ENCODE results near the gene IL12A. TPM values are rescaled to one million over a fixed set of nuclear protein-coding genes. Genes with fewer than 3 reads are reported as not detected.

IL12A gene
- total RNA-seq, 1 donor from 2014 or later, result 7.8 TPM

GRCh38 chr3:159989973-159990846 lies 1.6 kb downstream of the IL12A start:
- H3K27me3 Mint-ChIP-seq, result no peaks in the 10 kb centered on the region
- DNase-seq (no peak), ATAC-seq (ENCODE audit: low read depth) (no peak)
- intact Hi-C loops (cut with micrococcal nuclease), result loop anchor here (2.0 to 5.0 kb wide), 4 partner anchors 228 to 765 kb away; partner anchors contain the start of genes C3orf80 and KPNA4
- H3K36me3 Mint-ChIP-seq (ENCODE audit: low read depth), result peaks cover 24% of the 10 kb centered on the region
- H3K27ac Mint-ChIP-seq, result peak overlapping the region; percentile 7
- ChIA-PET POLR2A (interaction anchor here (0.5 to 1.6 kb wide), 5 partner anchors 14 to 55 kb away, joined by 3 to 6 read pairs (median 4); no protein-coding TSS in a partner anchor), CTCF (interaction anchor here (1.2 to 8.2 kb wide), 4 partner anchors 13 to 425 kb away, joined by 3 to 91 read pairs (median 44); no protein-coding TSS in a partner anchor)
- H3K4me1 Mint-ChIP-seq, result peaks cover 53% of the 10 kb centered on the region
- H3K4me3 Mint-ChIP-seq, result peak overlapping the region; percentile 90
- H3K9me3 Mint-ChIP-seq, result no peaks in the 10 kb centered on the region
- no peak for TF ChIP-seq CTCF (IDR thresholded peaks at IDR 0.05)

- no peaks in the 10 kb centered on the region for H3K9me3 Mint-ChIP-seq
Observed at GRCh38 chr3:159991591-159991990, 3.0 kb downstream of the IL12A start.

GRCh38 chr3:159992589-159992988 lies 4.0 kb downstream of the IL12A start:
- H3K27me3 Mint-ChIP-seq, result no peaks in the 10 kb centered on the region
- ATAC-seq (ENCODE audit: low read depth), result no peak
- CTCF ChIA-PET, result interaction anchor here (7.2 to 8.2 kb wide), 2 partner anchors 12 to 107 kb away, joined by 83 to 91 read pairs; no protein-coding TSS in a partner anchor
- intact Hi-C loops (cut with micrococcal nuclease), result no loop called here
- H3K36me3 Mint-ChIP-seq (ENCODE audit: low read depth), result peaks cover 35% of the 10 kb centered on the region
- peaks cover 47% of the 10 kb centered on the region for H3K4me1 Mint-ChIP-seq
- H3K4me3 Mint-ChIP-seq, result no peak overlapping the region
- peak overlapping the region; percentile 38 for H3K27ac Mint-ChIP-seq
- TF ChIP-seq CTCF (IDR thresholded peaks at IDR 0.05), result no peak
- POLR2A ChIA-PET, result no interaction called here
- DNase-seq, result no peak
- H3K9me3 Mint-ChIP-seq, result no peaks in the 10 kb centered on the region

More at GRCh38 chr3:159991591-159991990, 3.0 kb downstream of the IL12A start:
- Mint-ChIP-seq H3K4me1 (peaks cover 53% of the 10 kb centered on the region), H3K4me3 (peak overlapping the region; percentile 6), H3K36me3 (ENCODE audit: low read depth) (peaks cover 31% of the 10 kb centered on the region), H3K27ac (peak overlapping the region; percentile 38), H3K27me3 (no peaks in the 10 kb centered on the region)
- no peak for ATAC-seq (ENCODE audit: low read depth)
- no peak for TF ChIP-seq CTCF (IDR thresholded peaks at IDR 0.05)
- DNase-seq, result no peak
- POLR2A ChIA-PET, result no interaction called here
- intact Hi-C loops (cut with micrococcal nuclease), result no loop called here
- CTCF ChIA-PET, result interaction anchor here (7.2 to 8.2 kb wide), 2 partner anchors 13 to 106 kb away, joined by 83 to 91 read pairs; no protein-coding TSS in a partner anchor

GRCh38 chr3:159994182-159994581 lies 5.5 kb downstream of the IL12A start:
- Mint-ChIP-seq H3K36me3 (ENCODE audit: low read depth) (peaks cover 35% of the 10 kb centered on the region), H3K27me3 (no peaks in the 10 kb centered on the region), H3K27ac (no peak overlapping the region), H3K9me3 (no peaks in the 10 kb centered on the region), H3K4me3 (no peak overlapping the region), H3K4me1 (peaks cover 31% of the 10 kb centered on the region)
- DNase-seq, result no peak
- ChIA-PET POLR2A (no interaction called here), CTCF (interaction anchor here (1.0 kb wide), 1 partner anchor 12 kb away, joined by 3 read pairs; no protein-coding TSS in a partner anchor)
- no peak for ATAC-seq (ENCODE audit: low read depth)
- TF ChIP-seq CTCF (IDR thresholded peaks at IDR 0.05), result no peak
- intact Hi-C loops (cut with micrococcal nuclease), result no loop called here

- Mint-ChIP-seq H3K27me3 (no peaks in the 10 kb centered on the region), H3K4me1 (peaks cover 22% of the 10 kb centered on the region), H3K9me3 (no peaks in the 10 kb centered on the region), H3K36me3 (ENCODE audit: low read depth) (peaks cover 35% of the 10 kb centered on the region), H3K27ac (no peak overlapping the region), H3K4me3 (no peak overlapping the region)
- DNase-seq (no peak), ATAC-seq (ENCODE audit: low read depth) (no peak)
- intact Hi-C loops (cut with micrococcal nuclease), result no loop called here
- ChIA-PET CTCF (interaction anchor here (0.7 to 1.2 kb wide), 2 partner anchors 10 to 11 kb away, joined by 3 to 4 read pairs; no protein-coding TSS in a partner anchor), POLR2A (interaction anchor here (0.5 kb wide), 1 partner anchor 144 kb away, joined by 3 read pairs; no protein-coding TSS in a partner anchor)
- no peak for TF ChIP-seq CTCF (IDR thresholded peaks at IDR 0.05)
Observed at GRCh38 chr3:159995091-159995490, 6.5 kb downstream of the IL12A start.

All from activated B cell treated with CpG ODN at 0.5 μM for 24 hours (primary cell).